Measurements from ENCODE around the gene VEPH1. TPM values are rescaled to one million over a fixed set of nuclear protein-coding genes. Genes with fewer than 3 reads are reported as not detected.

Gene VEPH1
- total RNA-seq, 1 experiment from 2014 or later = 0.32 TPM

- peaks cover 6% of the 10 kb centered on the region for H3K4me1 ChIP-seq (ENCODE audit: insufficient read depth, low read length, poor library complexity, severe bottlenecking)
- ChIA-PET POLR2A (ENCODE audit: low non-redundant PET) (no interaction called here), CTCF (no interaction called here)
- TF ChIP-seq CTCF (conservative IDR thresholded peaks at IDR 0.05; ENCODE audit: low read depth, low read length) (no peak), EZH2 (IDR thresholded peaks at IDR 0.05; ENCODE audit: borderline replicate concordance, low read depth, low read length, poor library complexity, severe bottlenecking) (no peak)
- no peak for DNase-seq (ENCODE audit: low spot score)
- H3K36me3 ChIP-seq (ENCODE audit: insufficient read depth, low read length, poor library complexity, severe bottlenecking) = no peaks in the 10 kb centered on the region
- no TSS peak for BruUV-seq (replicated peaks)
- no peaks in the 10 kb centered on the region for H3K9me3 ChIP-seq (ENCODE audit: low read depth, low read length, poor library complexity, severe bottlenecking)
- H3K4me3 ChIP-seq (ENCODE audit: low read depth, low read length, poor library complexity, severe bottlenecking) = no peak overlapping the region
- H3K27ac ChIP-seq (ENCODE audit: low read depth, low read length, poor library complexity, severe bottlenecking) = no peak overlapping the region
- H3K27me3 ChIP-seq (replicated peaks; ENCODE audit: insufficient read depth, low read depth, low read length, poor library complexity) = no peaks in the 10 kb centered on the region
- intact Hi-C loops (cut with micrococcal nuclease; ENCODE audit: unreplicated experiment) = no loop called here
Observed at GRCh38 chr3:157247391-157247790, 255.8 kb downstream of the VEPH1 start.

GRCh38 chr3:157242836-157243235 lies 260.4 kb downstream of the VEPH1 start:
- intact Hi-C loops (cut with micrococcal nuclease; ENCODE audit: unreplicated experiment) = no loop called here
- Histone ChIP-seq H3K27ac (ENCODE audit: low read depth, low read length, poor library complexity, severe bottlenecking) (no peak overlapping the region), H3K27me3 (replicated peaks; ENCODE audit: insufficient read depth, low read depth, low read length, poor library complexity) (no peaks in the 10 kb centered on the region), H3K4me1 (ENCODE audit: insufficient read depth, low read length, poor library complexity, severe bottlenecking) (no peaks in the 10 kb centered on the region), H3K9me3 (ENCODE audit: low read depth, low read length, poor library complexity, severe bottlenecking) (no peaks in the 10 kb centered on the region), H3K4me3 (ENCODE audit: low read depth, low read length, poor library complexity, severe bottlenecking) (no peak overlapping the region), H3K36me3 (ENCODE audit: insufficient read depth, low read length, poor library complexity, severe bottlenecking) (no peaks in the 10 kb centered on the region)
- ChIA-PET POLR2A (ENCODE audit: low non-redundant PET) (no interaction called here), CTCF (no interaction called here)
- DNase-seq (ENCODE audit: low spot score) = no peak
- TF ChIP-seq EZH2 (IDR thresholded peaks at IDR 0.05; ENCODE audit: borderline replicate concordance, low read depth, low read length, poor library complexity, severe bottlenecking) (no peak), CTCF (conservative IDR thresholded peaks at IDR 0.05; ENCODE audit: low read depth, low read length) (no peak)
- no TSS peak for BruUV-seq (replicated peaks)

GRCh38 chr3:157241599-157241998 lies 261.6 kb downstream of the VEPH1 start:
- intact Hi-C loops (cut with micrococcal nuclease; ENCODE audit: unreplicated experiment) = no loop called here
- no peaks in the 10 kb centered on the region for H3K27me3 ChIP-seq (replicated peaks; ENCODE audit: insufficient read depth, low read depth, low read length, poor library complexity)
- no peak overlapping the region for H3K27ac ChIP-seq (ENCODE audit: low read depth, low read length, poor library complexity, severe bottlenecking)
- H3K4me1 ChIP-seq (ENCODE audit: insufficient read depth, low read length, poor library complexity, severe bottlenecking) = no peaks in the 10 kb centered on the region
- no peaks in the 10 kb centered on the region for H3K9me3 ChIP-seq (ENCODE audit: low read depth, low read length, poor library complexity, severe bottlenecking)
- TF ChIP-seq CTCF (conservative IDR thresholded peaks at IDR 0.05; ENCODE audit: low read depth, low read length) = no peak
- no peak for TF ChIP-seq EZH2 (IDR thresholded peaks at IDR 0.05; ENCODE audit: borderline replicate concordance, low read depth, low read length, poor library complexity, severe bottlenecking)
- POLR2A ChIA-PET (ENCODE audit: low non-redundant PET) = no interaction called here
- no TSS peak for BruUV-seq (replicated peaks)
- DNase-seq (ENCODE audit: low spot score) = no peak
- H3K36me3 ChIP-seq (ENCODE audit: insufficient read depth, low read length, poor library complexity, severe bottlenecking) = no peaks in the 10 kb centered on the region
- CTCF ChIA-PET = no interaction called here
- no peak overlapping the region for H3K4me3 ChIP-seq (ENCODE audit: low read depth, low read length, poor library complexity, severe bottlenecking)

Measured in A673 (cell line).